ENCODE results near the gene IGDCC3. TPM values are rescaled to one million over a fixed set of nuclear protein-coding genes. Genes with fewer than 3 reads are reported as not detected.

The IGDCC3 gene
- total RNA-seq, 4 donors from 2014 or later = not detected

GRCh38 chr15:65371976-65372786 lies 5.6 kb downstream of the IGDCC3 start:
- H3K9me3 ChIP-seq = no peaks in the 10 kb centered on the region
- no peak for DNase-seq (ENCODE audit: low spot score in 2 of 2)
- peaks cover 0 to 49% of the 10 kb centered on the region in 2 donors for H3K27me3 ChIP-seq
- H3K4me3 ChIP-seq = no peak overlapping the region
- TF ChIP-seq EP300 (IDR thresholded peaks at IDR 0.05) = no peak
- no peak for TF ChIP-seq POLR2A (IDR thresholded peaks at IDR 0.05)
- TF ChIP-seq CTCF (IDR thresholded peaks at IDR 0.05) = no peak
- H3K4me1 ChIP-seq = peaks cover 0 to 13% (median 2%) of the 10 kb centered on the region in 4 donors
- WGBS, 2 donors = 83 to 90% methylated on average over 21 of the region's 21 CpGs
- no peak overlapping the region for H3K27ac ChIP-seq
- no peaks in the 10 kb centered on the region for H3K36me3 ChIP-seq

- Histone ChIP-seq H3K9me3 (no peaks in the 10 kb centered on the region), H3K4me1 (no peaks in the 10 kb centered on the region), H3K4me3 (no peak overlapping the region), H3K36me3 (no peaks in the 10 kb centered on the region), H3K27ac (no peak overlapping the region), H3K27me3 (peaks cover 0 to 38% of the 10 kb centered on the region in 2 donors)
- DNase-seq (ENCODE audit: low spot score in 2 of 2) = no peak
- TF ChIP-seq EP300 (IDR thresholded peaks at IDR 0.05) (no peak), POLR2A (IDR thresholded peaks at IDR 0.05) (no peak), CTCF (IDR thresholded peaks at IDR 0.05) (no peak)
Observed at GRCh38 chr15:65370885-65371284, 6.9 kb downstream of the IGDCC3 start.

- Histone ChIP-seq H3K9me3 (no peaks in the 10 kb centered on the region), H3K4me1 (no peaks in the 10 kb centered on the region), H3K36me3 (no peaks in the 10 kb centered on the region), H3K27ac (no peak overlapping the region), H3K4me3 (no peak overlapping the region), H3K27me3 (peaks cover 0 to 25% of the 10 kb centered on the region in 2 donors)
- DNase-seq (ENCODE audit: low spot score in 2 of 2) = no peak
- TF ChIP-seq EP300 (IDR thresholded peaks at IDR 0.05) (no peak), CTCF (IDR thresholded peaks at IDR 0.05) (no peak), POLR2A (IDR thresholded peaks at IDR 0.05) (no peak)
- WGBS, 2 donors = 90 to 93% methylated on average over 3 of the region's 3 CpGs
Observed at GRCh38 chr15:65369651-65370050, 8.2 kb downstream of the IGDCC3 start.

GRCh38 chr15:65369212-65369547 lies 8.6 kb downstream of the IGDCC3 start:
- no peak overlapping the region for H3K4me3 ChIP-seq
- no peaks in the 10 kb centered on the region for H3K4me1 ChIP-seq
- TF ChIP-seq CTCF (IDR thresholded peaks at IDR 0.05) (no peak), POLR2A (IDR thresholded peaks at IDR 0.05) (no peak), EP300 (IDR thresholded peaks at IDR 0.05) (no peak)
- H3K27me3 ChIP-seq = peaks cover 0 to 25% of the 10 kb centered on the region in 2 donors
- H3K27ac ChIP-seq = no peak overlapping the region
- no peaks in the 10 kb centered on the region for H3K9me3 ChIP-seq
- H3K36me3 ChIP-seq = no peaks in the 10 kb centered on the region
- no peak for DNase-seq (ENCODE audit: low spot score in 2 of 2)
- WGBS, 2 donors = 85 to 89% methylated on average over 3 of the region's 3 CpGs

GRCh38 chr15:65368302-65369211 lies 9.2 kb downstream of the IGDCC3 start:
- no peaks in the 10 kb centered on the region for H3K36me3 ChIP-seq
- TF ChIP-seq POLR2A (IDR thresholded peaks at IDR 0.05) (no peak), CTCF (IDR thresholded peaks at IDR 0.05) (no peak), EP300 (IDR thresholded peaks at IDR 0.05) (no peak)
- H3K27ac ChIP-seq = no peak overlapping the region
- H3K4me1 ChIP-seq = no peaks in the 10 kb centered on the region
- H3K9me3 ChIP-seq = no peaks in the 10 kb centered on the region
- H3K27me3 ChIP-seq = peaks cover 0 to 20% of the 10 kb centered on the region in 2 donors
- H3K4me3 ChIP-seq = no peak overlapping the region
- WGBS, 2 donors = 50 to 59% methylated on average over 12 of the region's 12 CpGs
- DNase-seq (ENCODE audit: low spot score in 2 of 2) = no peak

All from tibial nerve (tissue), 4 donors.